ENCODE measurements around the gene CCR6.

CCR6 gene

GRCh38 chr6:167099707-167100106, 23.2 kb upstream of the CCR6 start:
- DNase-seq, result no peak

- DNase-seq, result no peak
These were observed 22.6 kb upstream of the CCR6 start for GRCh38 chr6:167100241-167100674.

DNA sequence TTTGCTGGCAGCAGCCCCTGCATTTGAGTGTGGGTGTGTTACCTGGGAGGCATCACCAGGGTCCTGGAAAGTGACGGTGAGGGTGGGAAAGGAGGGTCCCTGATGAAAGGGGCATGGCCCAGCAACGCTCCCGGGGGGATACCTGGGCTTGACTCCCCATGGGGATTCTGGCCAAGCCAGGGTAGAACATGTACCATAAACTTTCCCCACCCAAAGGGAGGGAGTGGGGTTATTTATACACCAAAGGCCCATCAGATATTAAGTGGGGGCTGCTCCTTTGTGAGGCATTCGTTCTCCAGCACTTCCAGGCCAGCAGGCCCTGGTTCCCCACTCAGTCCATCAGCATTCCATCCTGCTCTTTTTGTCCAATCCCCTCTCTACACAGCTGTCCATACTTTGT, 20.6 kb upstream of the CCR6 start:
- DNase-seq, result no peak

DNA sequence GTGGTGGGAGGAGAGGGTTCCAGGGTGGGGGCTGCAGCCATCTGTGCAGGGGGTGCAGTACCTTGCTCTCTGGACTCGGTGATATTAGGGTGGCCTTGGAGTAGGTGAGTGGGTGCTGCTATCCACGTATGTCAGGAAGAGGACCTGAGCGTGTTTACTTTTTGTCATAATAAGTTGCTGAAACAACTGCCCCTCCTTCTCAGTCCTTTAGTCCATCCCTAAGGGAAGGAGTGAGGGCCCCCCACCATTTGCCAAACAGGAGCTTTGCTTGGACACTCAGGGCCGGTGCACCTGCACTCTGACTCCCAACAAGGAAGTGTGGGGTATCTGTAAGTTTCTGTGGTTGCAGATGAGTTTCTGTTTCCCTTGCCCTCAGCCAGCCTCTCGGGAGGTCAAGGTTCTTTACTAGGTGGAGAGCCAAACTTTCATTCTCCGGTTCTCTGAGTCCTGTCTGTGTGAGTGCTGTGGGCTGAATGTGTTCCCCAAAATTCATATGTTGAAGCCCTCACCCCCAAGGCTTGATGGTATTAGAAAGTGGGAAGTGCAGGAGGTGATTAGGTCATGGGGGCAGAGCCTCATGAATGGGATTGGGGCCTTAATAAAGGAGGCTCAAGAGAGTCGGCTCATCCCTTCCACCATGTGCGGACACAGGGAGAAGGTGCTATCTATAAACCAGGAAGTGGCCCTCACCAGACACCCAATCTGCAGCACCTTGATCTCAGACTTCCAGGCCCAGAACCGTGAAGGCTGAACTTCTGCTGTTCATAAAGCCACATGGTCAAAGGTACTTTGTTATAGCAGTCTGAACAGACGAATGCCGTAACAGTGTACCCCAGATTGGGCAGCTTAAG, 19.6 kb upstream of the CCR6 start:
- DNase-seq, result no peak

DNA sequence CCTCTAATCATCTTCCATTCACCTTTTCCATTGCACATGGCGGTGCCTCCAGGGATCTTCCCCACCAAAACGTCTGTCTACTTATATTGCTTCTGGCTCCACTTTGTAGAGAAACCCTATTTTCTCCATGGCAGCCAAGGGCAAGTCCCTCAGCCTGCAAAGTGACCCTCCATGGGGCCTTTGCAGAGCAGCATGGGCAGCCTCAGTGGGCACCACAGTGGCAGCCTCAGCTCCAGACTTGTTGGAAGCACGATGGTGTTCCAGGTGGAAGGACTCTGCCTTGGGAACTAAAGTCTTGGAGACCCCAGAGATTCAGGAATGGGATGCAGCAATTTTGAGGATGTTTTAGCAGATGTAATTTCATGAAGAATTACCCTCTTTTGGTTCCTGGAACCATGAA, 18.5 kb upstream of the CCR6 start:
- no peak for DNase-seq

DNA sequence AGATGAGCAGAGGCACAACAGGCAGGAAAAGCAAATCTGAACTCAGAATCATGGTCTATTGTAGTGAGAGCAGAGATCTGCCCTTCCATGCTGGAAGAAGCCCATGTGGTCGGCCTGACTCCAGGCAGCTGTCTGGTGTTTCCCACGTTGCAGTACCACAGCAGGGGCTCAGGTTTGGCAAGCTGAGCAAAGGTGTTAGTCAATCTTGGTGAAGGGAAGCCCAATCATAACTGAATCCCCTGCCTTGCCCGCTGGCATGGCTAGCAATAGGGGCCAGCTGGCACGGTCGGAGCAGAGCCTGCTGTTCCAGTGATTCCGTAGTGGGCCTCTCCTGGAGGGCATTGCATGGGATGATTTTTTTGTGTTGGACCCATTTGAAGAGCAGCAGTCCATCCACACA, 17.8 kb upstream of the CCR6 start:
- no peak for DNase-seq

DNA sequence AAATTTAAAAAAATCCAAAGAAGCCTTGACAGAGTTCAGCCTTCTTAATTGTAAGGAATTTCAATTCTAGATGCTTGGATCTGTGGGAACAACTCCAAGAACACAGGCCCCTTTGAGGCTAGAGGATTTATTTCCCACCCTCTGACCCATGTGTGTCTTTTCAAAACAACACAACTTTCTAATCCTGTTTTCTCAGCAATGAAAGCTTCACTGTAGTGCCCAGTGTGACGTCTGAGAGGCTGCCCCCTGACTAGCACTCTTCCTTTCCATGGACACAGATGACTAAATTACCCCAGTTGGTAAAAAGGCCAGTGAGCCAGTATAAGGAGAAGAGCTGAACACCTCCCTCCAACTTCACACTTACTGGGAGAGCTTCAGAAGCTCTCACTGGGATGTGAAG, 16.5 kb upstream of the CCR6 start:
- DNase-seq, result no peak

DNA sequence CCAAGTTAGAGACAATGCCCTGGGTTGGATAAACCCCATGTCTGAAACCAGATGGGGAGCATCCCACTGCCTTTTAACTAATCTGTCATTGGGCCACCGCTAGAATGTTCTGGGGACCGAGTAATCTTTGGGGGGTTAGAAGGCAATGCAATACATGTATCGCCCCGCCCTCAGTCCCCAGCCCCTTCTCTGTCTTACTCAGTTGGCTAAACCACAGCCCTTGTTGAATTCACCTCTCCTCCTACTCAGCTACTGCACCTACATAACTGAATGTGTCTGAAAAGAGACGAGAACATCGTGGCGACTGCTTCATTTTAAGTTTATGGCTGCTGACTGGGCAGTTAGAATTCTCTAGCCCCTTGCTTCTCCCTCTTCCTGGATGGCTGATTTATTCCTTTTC, 15.1 kb upstream of the CCR6 start:
- DNase-seq, result no peak

DNA sequence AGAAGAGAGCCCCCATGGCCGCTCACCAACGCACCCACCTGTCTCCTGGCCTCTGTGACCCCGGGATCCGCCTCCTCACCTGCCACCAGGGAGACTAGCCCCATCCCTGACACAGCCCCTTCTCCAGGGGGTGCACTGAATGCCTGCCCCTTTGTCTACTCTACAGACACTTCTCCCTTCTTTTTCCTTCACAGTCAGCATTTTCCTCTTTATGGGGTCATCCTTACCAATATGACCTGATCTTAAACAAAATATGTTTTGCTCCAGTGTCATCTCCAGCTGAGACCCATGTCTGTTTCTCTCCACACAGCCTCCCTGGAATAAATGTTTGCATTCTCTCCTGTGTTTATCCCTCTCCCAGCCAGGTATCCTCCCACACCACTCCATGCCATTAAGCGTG, 14.6 kb upstream of the CCR6 start:
- DNase-seq, result no peak

DNA sequence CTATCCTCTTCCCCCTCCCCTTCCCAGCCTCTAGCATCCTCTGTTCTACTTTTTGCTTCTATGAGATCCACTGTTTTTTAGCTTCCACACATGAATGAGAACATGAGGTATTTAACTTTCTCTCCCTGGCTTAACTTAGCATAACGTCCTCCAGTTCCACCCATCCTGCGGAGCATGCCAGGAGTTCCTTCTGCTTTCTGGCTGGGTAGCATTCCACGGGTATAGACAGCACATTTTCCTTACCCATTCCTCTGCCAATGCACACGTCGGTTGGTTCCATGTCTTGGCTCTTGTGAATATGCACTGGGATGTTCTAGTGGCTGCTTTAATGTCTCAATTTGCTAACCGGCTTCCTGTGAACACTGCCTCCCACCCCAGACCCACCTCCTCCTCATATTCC, 13.2 kb upstream of the CCR6 start:
- no peak for DNase-seq

GRCh38 chr6:167111597-167111996, 11.3 kb upstream of the CCR6 start:
- DNase-seq, result no peak

- DNase-seq, result no peak
These were observed 10.5 kb upstream of the CCR6 start for GRCh38 chr6:167112421-167112820.

- DNase-seq, result no peak
These were observed 9.7 kb upstream of the CCR6 start for GRCh38 chr6:167113047-167113754.

- DNase-seq, result no peak
These were observed 8.7 kb upstream of the CCR6 start for GRCh38 chr6:167113935-167114910.

DNA sequence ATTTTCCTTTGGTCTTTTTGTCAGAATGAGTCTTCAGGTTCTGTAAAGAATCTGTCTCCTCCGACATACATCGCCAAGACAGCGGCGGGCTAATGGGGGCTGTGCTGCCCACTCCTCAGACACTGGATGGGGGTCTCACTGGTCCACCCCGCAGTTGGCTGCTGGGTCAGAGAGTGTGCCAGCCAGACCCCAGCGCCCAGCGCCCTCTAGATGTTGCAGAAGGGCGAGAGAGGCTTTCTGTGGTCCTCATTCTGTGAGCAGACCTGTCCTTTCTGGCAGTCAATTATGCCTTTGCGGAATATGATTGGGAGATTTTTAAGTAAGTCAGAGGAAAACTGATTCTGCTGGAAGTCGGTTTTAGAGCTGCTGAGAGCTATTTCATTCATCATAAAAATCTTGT, 7.8 kb upstream of the CCR6 start:
- no peak for DNase-seq

GRCh38 chr6:167116109-167116837, 6.6 kb upstream of the CCR6 start:
- no peak for DNase-seq

DNA sequence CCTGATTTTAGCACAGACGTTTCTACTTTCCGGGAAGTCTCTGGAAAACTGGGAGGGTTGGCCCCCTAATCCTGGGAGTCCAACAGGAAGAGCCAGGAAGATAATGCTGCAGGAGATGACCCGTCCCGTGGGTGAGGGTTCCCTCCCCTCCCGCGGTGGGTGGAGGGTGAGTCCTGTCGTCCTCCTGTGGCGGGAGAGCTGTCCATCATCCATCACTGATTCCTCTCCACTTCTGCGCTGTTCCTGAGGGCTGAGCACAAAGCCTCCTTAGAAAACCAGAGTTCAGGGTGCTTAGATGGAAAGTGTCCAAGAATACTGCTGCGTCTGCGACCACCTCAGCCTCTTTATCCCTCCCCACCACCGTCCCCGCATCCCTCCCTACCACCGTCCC, 6.1 kb upstream of the CCR6 start:
- no peak for DNase-seq

DNA sequence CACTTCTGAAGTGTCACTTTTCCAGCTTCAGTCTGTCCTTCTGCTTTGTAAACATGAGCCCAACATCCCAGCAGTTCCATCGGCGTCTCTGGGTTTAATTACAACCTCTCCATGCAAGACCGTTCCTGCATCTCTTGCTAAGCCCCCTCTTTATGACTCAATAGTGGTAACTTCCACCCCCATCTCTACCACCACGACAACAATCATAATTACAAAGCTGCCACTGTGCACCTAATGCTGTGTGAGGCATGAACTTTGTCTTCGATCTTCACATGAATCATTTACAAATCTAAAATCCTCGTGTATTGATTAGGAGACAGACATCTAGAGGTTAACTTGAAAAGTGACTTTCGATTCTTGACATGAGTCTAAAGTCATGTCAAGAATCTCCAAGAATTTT, 4.9 kb upstream of the CCR6 start:
- DNase-seq, result no peak

GRCh38 chr6:167118839-167119238, 4.1 kb upstream of the CCR6 start:
- no peak for DNase-seq

DNA sequence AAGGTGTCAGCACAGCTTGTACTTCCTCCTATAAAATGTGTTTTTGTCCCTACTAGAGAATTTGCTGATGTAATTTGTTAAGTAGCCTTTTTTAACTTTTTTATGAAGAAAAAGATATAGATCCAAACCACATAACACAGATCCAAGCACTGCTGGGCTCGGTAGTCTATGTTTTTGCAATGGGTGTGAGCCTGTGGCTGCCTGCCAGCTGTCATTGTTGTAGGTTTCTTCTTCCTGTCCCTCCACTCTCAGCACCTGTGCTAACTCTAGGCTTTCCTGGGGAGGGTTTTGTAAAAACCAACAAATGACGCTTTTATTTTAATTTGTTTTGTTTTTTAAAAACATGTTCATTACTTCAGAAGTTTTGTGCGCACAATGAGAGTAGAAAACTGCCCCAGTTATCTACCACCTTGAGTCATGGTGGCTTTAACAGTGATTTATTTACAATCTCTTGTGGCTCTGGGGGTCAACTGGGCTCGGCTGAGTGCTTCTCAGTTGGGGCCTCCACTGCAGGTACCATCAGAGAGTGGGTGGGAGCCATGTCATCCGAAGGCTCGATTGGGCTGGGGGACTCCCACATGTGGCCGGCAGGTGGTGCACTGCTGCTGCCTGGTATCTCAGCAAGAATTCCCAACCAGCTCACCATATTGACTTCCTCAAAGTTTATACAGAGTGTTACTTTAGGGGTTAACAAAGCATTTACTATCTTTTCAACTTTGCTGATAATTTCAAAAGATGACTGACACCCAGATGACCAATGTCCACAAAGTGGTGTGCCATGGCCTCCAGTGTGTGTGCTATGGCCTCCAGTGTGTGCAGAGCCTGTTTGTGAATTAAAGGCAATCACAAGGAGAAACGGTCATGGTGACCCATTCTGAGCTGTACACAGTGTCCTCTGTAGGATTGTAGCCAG, 3.0 kb upstream of the CCR6 start:
- DNase-seq, result no peak

GRCh38 chr6:167120583-167120903, 2.4 kb upstream of the CCR6 start:
- DNase-seq, result no peak
